GM18511 (cell line): ENCODE data around the gene CCDC33.
A peak's percentile ranks its signal among the peaks of the same experiment; 100 is the strongest.

ENCODE experiments used
- ATAC-seq: cut with Tn5 transposase; IDR thresholded peaks from one replicate; pipeline ENCODE4 v1.9.1; 2021; ENCODE audit warnings: mild to moderate bottlenecking, moderate library complexity; ENCODE audit not compliant: unreplicated experiment

Gene CCDC33

GRCh38 chr15:74376825-74377581 lies 140.9 kb downstream of the CCDC33 start:
- no peak for ATAC-seq

GRCh38 chr15:74377831-74378766 lies 142.0 kb downstream of the CCDC33 start:
- no peak for ATAC-seq

GRCh38 chr15:74378848-74379247 lies 142.7 kb downstream of the CCDC33 start:
- ATAC-seq = no peak

- ATAC-seq = no peak
Observed at GRCh38 chr15:74380361-74381189, 144.4 kb downstream of the CCDC33 start.

- ATAC-seq = no peak
Observed at GRCh38 chr15:74381190-74381453, 145.0 kb downstream of the CCDC33 start.

- ATAC-seq = no peak
Observed at GRCh38 chr15:74381481-74381880, 145.4 kb downstream of the CCDC33 start.

GRCh38 chr15:74382004-74382816 lies 146.1 kb downstream of the CCDC33 start:
- no peak for ATAC-seq

- no peak for ATAC-seq
Observed at GRCh38 chr15:74383286-74383685, 147.2 kb downstream of the CCDC33 start.

- ATAC-seq = peak; percentile 56
Observed at GRCh38 chr15:74383695-74384565, 147.8 kb downstream of the CCDC33 start.

- ATAC-seq = no peak
Observed at GRCh38 chr15:74384566-74384880, 148.4 kb downstream of the CCDC33 start.

- ATAC-seq = peak; percentile 78
Observed at GRCh38 chr15:74384881-74385643, 148.9 kb downstream of the CCDC33 start.

GRCh38 chr15:74385733-74386132 lies 149.6 kb downstream of the CCDC33 start:
- ATAC-seq = no peak
